ENCODE data around the gene VDAC2.
A peak's percentile ranks its signal among the peaks of the same experiment; 100 is the strongest.

- TF ChIP-seq CTCF (IDR thresholded peaks at IDR 0.05), result peak; percentile 67 to 97 (median 95)
- no peak for TF ChIP-seq POLR2A (IDR thresholded peaks at IDR 0.05)
Observed at GRCh38 chr10:75230600-75231038, 20.0 kb downstream of the VDAC2 start.

Data from esophagus squamous epithelium (tissue), 4 donors.